ENCODE data around the gene VPS16. TPM values are rescaled to one million over a fixed set of nuclear protein-coding genes. Genes with fewer than 3 reads are reported as not detected.
"Not testable (repeated sequence)": the region's sequence is repeated elsewhere in the genome, so short reads cannot be mapped to it uniquely, and the experiment has no call there.

The VPS16 gene
- polyA plus RNA-seq, 5 donors: 30.5 to 40.2 (median 35.7) TPM

DNA sequence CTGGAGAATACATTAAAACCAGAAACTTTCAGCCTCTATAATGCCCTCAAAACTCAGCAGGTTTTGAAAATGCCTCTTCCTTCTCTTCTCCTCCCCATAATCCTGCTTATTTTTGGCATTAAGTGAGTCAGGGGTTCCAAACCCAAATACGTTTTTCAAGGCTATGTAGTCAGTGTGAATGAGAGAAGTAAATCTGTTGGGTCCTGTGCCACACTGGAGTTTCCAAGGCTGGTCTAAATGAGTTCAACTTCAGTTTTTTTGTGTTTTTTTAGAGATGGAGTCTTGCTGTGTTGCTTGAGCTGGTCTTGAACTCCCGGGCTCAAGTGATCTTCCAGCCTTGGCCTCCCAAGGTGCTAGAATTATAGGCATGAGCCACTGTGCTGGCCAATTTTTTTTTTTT is 53.7 kb downstream of the VPS16 start:
- no peak for DNase-seq

DNA sequence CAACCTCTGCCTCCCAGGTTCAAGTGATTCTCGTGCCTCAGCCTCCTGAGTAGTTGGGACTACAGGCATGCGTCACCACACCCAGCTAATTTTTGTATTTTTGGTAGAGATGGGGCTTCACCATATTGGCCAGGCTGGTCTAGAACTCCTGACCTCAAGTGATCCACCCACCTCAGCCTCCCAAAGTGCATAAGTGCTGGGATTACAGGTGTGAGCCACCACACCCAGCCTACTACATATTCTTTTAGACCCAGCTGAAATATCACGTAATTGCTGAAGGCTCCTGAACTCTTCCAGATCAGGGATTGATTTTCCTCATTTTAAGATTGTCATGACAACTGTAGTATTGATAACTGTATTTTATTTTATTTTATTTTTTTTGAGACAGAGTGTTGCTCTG is 54.6 kb downstream of the VPS16 start:
- DNase-seq: not testable (repeated sequence)

DNA sequence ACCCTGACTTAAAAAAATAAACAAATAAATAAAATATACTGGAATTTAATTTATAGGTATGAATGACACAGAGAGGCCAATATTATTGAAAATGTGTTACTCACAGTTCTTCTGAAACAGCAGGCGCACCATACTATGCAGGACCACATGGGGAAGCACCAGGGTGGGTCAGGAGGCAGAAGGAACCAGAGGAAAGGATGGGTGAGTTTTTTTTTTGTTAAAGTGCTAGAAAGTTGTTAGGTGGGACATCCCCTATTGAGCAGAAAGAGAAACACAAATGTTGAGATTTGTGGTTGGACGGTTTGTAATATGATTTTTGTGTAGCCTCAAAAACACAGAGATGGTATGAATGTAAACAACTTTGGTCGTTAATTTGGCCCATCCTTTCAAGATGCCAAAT is 58.7 kb downstream of the VPS16 start:
- no peak for DNase-seq

DNA sequence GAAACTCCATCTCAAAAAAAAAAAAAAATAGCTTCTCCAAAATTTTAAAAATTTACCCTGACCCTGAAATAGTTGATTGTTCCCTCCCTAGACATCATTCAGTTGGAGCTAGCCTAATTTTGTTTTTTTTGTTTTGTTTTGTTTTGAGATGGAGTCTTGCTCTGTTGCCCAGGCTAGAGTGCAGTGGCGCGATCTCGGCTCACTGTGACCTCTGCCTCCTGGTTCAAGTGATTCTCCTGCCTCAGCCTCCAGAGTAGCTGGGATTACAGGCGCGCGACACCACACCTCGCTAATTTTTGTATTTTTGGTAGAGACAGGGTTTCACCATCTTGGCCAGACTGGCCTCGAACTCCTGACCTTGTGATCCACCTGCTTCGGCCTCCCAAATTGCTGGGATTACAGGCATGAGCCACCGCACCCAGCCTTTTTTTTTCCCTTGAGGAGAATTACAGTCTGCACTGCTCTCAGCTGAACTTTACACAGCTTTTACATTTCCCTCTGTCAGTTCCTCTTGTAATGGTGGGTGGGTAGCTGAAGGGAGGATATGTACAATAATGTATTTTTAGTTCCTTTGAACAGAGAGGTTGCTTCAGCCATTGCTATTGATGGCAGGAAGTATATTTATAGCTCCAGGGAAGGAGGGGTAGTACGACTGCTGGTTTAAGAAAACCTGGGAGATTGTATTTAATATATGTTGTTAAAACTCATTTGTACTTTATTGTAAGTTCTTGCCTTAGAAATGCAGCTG is 60.5 kb downstream of the VPS16 start:
- no peak for DNase-seq

DNA sequence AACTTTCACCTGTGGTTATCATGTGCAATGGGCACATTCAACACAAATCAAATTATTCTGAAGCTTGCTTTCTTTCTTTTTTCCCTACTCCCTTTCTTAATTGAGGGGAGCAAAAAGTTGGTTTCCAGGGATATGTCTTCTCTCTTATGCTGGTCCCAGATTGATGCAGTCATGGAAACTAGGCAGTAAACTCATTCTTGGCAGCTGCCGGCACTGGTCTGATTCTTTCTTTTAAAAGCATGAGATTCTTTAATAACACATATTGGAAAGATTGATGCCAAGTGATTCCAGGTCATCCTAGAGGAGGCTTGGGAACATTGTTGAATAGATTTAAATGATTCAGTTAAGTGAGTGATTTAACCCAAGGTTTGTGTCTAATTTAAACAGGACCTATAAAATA is 61.7 kb downstream of the VPS16 start:
- no peak for DNase-seq

DNA sequence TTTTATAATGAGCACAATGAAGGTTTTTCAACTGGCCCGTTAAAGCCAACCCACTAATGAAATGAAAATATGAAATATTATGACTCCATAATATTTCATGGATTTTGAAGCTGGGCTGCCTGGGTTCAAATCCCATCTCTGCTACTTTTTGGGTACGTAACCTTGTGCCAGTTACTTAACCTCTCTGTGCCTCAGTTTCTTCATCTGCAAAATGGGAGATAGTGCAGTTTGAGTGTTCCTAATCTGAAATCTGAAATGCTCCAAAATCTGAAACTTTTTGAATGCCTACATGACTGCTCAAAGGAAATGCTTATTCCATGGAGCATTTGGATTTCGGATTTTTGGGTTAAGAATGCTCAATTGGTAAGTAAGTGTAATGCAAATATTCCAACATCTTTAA is 62.3 kb downstream of the VPS16 start:
- DNase-seq: no peak

DNA sequence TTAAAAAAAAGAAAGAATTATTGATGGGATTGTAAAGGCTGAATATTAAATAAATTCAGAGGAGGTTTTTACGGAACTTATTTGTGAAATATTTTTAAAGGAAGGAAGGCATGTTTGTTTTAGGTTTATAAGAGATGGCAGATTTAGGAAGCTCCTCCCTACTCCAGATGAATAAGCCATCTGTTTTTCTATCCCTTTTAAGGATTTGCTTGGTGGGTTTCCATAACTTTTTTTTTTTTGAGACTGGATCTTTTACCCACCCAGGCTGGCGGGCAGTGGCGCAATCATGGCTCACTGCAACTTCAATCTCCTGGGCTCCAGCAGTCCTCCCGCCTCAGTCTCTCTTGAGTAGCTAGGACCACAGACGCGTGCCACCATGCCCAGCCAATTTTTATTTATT is 63.1 kb downstream of the VPS16 start:
- DNase-seq: no peak

DNA sequence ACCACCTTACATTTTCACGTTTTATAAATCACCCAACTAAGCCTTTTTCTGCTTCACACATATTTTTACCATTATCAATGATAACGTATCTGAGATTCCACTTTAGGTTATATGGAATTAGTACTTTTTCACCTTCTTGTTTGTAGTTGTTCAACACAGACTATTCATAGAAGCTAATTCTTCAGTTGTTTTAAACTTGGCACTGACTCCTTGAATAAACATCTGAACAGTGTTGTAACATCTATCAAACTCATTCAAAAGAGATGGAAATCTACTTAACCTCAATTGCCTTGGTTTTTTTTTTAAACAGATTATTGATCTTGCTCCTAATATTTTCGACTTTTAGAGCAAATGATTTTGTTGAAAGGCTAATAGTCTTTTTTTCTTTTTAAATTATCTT is 67.0 kb downstream of the VPS16 start:
- DNase-seq: no peak

DNA sequence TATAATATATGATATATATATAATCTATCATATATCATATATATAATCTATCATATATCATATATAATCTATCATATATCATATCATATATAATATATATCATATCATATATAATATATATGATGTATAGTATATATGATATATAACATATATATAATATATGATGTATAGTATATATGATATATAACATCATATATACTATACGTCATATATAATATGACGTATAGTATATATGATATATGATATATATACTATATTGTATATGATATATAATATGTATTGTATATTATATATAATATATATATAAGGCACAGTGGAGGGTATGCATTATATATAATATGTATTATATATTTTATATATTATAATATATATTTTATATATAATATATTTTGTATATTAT is 69.4 kb downstream of the VPS16 start:
- no peak for DNase-seq

DNA sequence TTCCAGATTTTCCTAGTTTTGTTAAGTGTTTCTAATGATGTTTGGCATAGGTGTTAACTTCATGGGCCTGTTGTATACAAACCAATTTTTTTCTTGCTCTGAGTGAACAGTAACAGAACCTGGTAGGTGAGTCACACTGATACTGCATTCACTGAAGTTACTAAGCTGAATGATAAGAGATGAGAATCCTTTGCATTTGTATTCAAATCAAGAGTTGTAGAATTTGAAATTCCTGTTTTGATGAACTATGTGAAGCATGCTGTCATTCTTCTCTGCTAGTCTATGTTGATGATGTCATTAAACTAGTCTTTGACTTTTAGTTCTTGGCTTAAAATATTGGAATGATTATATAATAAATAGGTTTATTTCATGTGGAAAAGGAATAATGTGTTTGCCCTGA is 70.7 kb downstream of the VPS16 start:
- no peak for DNase-seq

DNA sequence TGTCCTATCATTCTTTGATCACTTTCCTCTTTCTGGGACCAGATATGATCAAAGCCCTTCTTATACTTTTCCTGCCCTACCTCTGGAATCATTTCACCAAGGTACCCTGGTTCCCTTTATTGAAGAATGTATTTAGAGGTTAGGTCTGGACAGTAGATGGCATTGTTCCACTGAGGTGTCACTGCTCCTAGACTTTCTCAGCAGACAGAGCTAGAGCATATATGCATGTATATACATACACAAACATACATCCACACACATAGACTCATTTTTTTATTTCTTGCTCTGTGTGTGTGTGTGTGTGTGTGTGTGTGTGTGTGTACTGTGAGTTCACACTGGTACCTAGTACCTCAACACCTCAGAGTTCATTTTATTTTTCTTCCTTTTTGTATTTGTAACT is 73.6 kb downstream of the VPS16 start:
- DNase-seq: no peak

Other genes starting within 250 kb of the VPS16 start
- gene NOP56, start 188.1 kb upstream of the VPS16 start, polyA plus RNA-seq (ENCODE audit: insufficient read depth in 1 of 5, insufficient read length in 5 of 5, low replicate concordance in 1 of 5): 100 to 1,000 TPM; 202 to 234 (median 211) TPM
- gene IDH3B, start 176.5 kb upstream of the VPS16 start, polyA plus RNA-seq (ENCODE audit: insufficient read depth in 1 of 5, insufficient read length in 5 of 5, low replicate concordance in 1 of 5): 100 to 1,000 TPM; 103 to 131 (median 118) TPM
- 10 to 100 TPM; 32.9 to 49.6 (median 42.2) TPM for gene EBF4, start 148.0 kb upstream of the VPS16 start, polyA plus RNA-seq (ENCODE audit: insufficient read depth in 1 of 5, insufficient read length in 5 of 5, low replicate concordance in 1 of 5)
- gene CPXM1, start 40.1 kb upstream of the VPS16 start, polyA plus RNA-seq (ENCODE audit: insufficient read depth in 1 of 5, insufficient read length in 5 of 5, low replicate concordance in 1 of 5): 10 to 100 TPM; 69.4 to 86.4 (median 74.6) TPM
- gene C20orf141, start 25.8 kb upstream of the VPS16 start, polyA plus RNA-seq (ENCODE audit: insufficient read depth in 1 of 5, insufficient read length in 5 of 5, low replicate concordance in 1 of 5): not detected
- under 1 TPM in 4 of 5 donors, not detected in 1; 0.03 to 0.06 (median 0.04) TPM for gene TMEM239, start 24.4 kb upstream of the VPS16 start, polyA plus RNA-seq (ENCODE audit: insufficient read depth in 1 of 5, insufficient read length in 5 of 5, low replicate concordance in 1 of 5)
- gene PCED1A, start 90 bp upstream of the VPS16 start, polyA plus RNA-seq (ENCODE audit: insufficient read depth in 1 of 5, insufficient read length in 5 of 5, low replicate concordance in 1 of 5): 10 to 100 TPM; 41.5 to 68.8 (median 61.8) TPM
- gene PTPRA, start 32.7 kb downstream of the VPS16 start, polyA plus RNA-seq (ENCODE audit: insufficient read depth in 1 of 5, insufficient read length in 5 of 5, low replicate concordance in 1 of 5): 10 to 100 TPM; 74.5 to 98.7 (median 92.2) TPM
- gene GNRH2, start 202.9 kb downstream of the VPS16 start, polyA plus RNA-seq (ENCODE audit: insufficient read depth in 1 of 5, insufficient read length in 5 of 5, low replicate concordance in 1 of 5): under 1 TPM; 0.31 to 0.63 (median 0.50) TPM
- gene MRPS26, start 205.3 kb downstream of the VPS16 start, polyA plus RNA-seq (ENCODE audit: insufficient read depth in 1 of 5, insufficient read length in 5 of 5, low replicate concordance in 1 of 5): 10 to 100 TPM; 34.1 to 70.1 (median 46.3) TPM
- not detected for gene OXT, start 230.9 kb downstream of the VPS16 start, polyA plus RNA-seq (ENCODE audit: insufficient read depth in 1 of 5, insufficient read length in 5 of 5, low replicate concordance in 1 of 5)
- not detected for gene AVP, start 244.0 kb downstream of the VPS16 start, polyA plus RNA-seq (ENCODE audit: insufficient read depth in 1 of 5, insufficient read length in 5 of 5, low replicate concordance in 1 of 5)